HCEC 1CT (cell line): ENCODE results near the gene TNNC2.
"Not testable (repeated sequence)": the region's sequence is repeated elsewhere in the genome, so short reads cannot be mapped to it uniquely, and the experiment has no call there.

ENCODE experiments used
- DNase-seq: peaks from one replicate; pipeline ENCODE4 v3.0.0-alpha.2; 2017

The TNNC2 gene

DNA sequence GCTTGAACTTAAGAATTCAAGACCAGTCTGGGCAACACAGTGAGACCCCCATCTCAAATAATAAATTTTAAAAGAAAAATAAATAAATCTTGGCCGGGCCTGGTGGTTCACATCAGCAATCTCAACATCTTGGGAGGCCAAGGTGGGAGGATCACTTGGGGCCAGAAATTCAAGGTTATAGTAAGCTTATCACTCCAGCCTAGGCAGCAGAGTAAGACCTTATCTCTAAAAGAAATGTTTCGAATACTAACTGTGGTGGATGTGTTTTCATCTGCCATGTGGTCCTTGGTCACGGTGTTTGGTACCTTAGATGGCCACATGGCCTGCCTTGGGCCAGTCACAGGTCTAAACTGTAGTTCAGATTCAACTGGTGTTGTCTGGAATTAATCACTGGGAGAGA lies 8.9 kb downstream of the TNNC2 start:
- DNase-seq: no peak

DNA sequence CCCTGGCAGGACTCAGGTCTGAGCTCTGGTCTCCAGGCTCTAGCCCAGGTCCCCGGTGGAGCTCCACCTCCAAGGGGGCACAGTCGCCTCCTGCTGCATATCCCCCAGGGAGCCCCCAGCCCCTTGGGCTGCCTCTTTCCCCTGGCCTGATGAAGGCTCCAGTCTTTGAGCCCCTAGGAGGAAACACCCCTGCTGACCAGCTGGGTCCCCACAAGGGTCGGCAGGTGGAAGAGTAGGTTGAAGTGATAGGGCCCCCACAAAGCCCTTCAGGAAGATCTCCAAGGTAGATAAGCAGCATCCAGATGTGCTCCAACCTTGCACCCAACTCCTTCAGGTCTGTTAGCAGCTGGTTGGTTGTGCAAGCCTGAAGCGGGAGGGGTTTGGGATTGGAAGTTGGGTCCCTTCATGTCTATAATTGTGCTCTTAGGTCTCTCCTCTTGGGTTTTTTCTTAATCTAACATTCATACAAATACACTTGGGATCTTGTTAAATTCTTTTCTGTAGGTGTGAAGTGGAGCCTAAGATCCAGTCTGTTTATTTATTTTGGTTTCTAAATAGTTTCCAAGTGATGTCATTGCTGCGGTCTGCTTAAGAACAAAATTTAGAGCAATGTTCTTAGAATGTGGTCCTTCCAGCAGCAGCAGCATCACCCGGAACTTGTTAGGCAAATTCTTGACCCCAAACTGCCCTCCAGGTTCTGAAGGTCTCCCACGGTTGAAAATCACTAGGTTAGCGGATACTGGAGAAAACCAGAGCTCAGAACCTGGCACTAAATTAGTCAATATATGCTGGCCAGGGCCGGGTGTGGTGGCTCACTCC lies 9.5 kb downstream of the TNNC2 start:
- peak; percentile 87 for DNase-seq

DNA sequence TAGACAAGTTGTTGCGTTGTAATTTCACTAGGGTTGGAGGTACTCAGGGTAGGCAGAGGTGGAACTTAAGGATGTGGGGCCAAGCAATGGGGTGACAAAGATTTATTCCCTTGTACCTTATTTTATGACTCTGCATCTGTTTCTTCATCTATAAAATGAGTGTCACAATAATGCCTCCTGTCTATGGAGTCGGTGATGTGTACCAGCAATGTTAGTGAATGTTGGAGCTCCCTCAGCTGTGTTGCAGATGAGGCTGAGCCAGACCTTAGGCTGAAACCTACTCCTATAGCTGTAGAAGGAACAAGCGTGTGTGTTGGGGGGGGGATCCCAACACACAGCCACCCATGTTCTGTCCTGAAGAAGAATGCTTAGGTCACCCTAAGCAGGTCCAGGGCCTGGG lies 10.2 kb downstream of the TNNC2 start:
- no peak for DNase-seq

DNA sequence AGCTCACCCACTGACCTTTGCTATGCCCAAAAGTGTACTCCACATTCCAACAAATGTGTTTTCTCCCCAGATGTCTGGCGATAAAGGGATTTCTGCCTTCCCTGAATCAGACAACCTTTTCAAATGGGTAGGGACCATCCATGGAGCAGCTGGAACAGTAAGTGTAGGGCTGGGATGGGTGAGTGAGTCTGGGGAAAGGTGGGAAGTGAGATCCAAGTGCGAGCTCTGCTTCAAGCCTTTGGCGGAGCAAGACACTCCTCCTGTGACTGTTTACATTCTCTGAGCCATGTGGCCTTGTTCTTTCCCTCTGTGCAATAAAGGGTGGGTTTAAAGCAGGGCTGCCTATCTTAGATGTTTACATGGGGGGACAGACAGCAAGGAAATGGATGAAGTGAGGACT lies 12.8 kb downstream of the TNNC2 start:
- DNase-seq: no peak

DNA sequence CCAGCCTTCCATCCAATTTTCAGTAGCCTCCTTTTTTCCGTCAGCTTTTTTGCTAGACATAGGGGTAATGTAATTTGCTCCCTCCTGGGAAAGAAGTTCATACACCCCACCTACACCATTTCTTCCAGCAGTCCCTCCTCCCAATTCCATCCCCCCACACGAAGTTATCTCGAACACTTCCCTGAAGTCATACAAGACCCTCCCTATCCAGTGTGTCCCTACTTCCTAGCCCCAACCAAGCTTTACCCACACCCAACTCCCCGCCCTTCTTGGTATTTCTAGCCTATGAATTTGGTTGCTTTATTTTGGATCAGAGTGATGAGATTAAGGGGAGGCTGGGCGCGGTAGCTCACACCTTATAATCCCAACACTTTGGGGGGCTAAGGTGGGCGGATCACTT lies 13.6 kb downstream of the TNNC2 start:
- DNase-seq: no peak

DNA sequence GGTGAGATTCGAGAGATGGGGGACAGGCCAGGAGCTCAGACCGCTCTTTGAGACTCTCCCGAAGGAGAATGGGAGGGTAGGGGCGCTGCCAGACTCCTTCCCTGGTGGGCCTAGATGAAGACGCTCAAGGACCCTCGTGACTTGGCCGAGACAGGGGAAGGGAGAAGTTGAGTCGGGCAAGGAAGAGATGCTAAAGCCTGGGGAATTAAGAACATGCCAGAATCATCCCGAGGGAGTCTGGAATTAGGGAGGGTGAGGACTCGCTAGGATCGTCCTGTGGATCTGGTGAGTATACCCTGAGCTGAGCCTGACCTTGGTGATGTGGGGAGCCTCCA lies 14.1 kb downstream of the TNNC2 start:
- no peak for DNase-seq

DNA sequence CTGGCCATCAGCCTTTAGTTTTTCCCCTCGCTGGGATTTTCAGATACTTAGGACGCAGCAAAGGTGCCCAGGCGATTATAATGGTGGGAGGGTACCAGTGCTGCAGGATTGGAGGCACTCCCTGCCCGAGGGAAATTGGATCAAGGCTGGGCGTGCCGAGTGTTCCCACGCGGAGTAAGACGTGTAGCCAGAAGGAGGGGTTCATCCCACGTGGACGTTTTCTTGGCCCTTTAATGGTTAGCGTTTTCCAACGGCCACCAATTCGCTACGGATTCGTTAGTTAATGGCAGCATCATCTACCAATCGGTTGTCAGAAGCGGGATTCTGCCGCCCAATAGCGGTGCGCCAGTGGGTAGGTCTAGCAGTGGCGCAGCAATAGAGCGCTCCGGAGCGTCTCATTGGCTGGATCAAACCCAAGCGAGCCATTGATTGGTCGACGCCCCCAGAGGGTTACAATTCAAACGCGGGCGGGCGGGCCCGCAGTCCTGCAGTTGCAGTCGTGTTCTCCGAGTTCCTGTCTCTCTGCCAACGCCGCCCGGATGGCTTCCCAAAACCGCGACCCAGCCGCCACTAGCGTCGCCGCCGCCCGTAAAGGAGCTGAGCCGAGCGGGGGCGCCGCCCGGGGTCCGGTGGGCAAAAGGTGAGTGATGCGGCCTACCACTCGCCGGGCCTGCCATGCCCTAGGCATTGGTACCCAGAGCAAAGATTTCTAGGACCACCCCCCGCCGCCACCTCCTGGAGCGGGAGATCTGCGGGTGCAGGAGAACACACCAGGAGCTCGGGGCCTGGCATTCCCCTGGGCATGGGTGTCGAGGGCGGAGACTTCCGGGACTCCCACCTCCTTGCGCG lies 14.7 kb downstream of the TNNC2 start, which contains the start of gene UBE2C:
UBE2C (plus strand) TSS at position 488 of the 849 bp plus-strand sequence; CDS start at position 540, 52 bp downstream.
- peak; percentile 100 for DNase-seq

DNA sequence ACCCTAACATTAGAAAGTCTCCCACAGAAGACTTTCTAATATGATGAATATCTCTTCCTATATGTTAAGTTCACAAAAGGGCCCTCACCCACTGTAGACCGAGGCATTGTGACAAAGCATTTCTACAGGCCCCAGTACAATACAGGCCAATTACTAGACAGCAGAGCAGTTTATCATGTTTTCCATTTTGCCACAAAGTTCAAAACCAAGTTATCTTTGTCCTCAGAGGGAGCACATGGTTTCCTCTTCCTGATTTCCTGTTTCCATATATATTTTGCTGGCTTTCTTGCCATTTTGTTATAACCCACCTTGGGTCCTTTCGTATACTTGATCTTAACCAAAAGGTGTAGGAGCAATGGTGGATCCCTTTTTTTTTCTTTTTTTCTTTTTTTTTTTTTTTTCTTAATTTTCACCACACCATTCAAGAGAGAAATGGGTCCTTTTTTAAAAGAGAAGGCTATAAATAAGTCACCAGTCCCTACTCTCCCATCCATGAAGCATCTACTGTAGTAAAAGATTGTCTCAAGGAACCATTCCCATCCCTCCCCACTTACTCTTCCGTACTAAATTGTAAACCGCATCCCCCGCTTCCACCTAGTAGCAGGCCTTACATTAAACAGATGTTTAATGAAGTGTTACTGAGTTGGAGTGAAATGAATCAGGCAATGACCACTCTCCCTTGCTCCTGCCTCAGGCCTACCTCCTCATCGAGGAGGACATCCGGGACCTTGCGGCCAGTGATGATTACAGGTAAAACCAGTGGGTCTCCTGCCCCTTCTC lies 16.7 kb downstream of the TNNC2 start:
- DNase-seq: no peak

DNA sequence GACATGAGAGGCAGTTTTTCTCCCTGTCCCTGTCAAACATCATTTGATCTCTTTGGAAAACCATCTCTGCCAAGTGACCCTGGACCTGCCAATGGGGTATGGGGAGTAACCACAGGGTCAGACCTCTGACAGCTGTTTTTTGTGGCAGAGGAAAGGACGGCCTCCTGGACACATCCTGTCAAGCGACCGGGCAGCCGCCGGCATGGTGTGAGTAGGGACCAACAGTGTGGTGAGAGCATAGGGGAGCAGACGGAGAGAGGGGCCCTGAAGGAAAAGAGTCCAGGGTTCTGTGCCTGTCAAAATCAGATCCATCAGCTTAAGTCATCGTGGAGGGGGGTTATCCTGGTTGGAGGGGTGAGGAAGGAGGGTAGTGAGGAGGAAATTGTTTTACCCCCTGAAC lies 25.3 kb downstream of the TNNC2 start:
- no peak for DNase-seq

DNA sequence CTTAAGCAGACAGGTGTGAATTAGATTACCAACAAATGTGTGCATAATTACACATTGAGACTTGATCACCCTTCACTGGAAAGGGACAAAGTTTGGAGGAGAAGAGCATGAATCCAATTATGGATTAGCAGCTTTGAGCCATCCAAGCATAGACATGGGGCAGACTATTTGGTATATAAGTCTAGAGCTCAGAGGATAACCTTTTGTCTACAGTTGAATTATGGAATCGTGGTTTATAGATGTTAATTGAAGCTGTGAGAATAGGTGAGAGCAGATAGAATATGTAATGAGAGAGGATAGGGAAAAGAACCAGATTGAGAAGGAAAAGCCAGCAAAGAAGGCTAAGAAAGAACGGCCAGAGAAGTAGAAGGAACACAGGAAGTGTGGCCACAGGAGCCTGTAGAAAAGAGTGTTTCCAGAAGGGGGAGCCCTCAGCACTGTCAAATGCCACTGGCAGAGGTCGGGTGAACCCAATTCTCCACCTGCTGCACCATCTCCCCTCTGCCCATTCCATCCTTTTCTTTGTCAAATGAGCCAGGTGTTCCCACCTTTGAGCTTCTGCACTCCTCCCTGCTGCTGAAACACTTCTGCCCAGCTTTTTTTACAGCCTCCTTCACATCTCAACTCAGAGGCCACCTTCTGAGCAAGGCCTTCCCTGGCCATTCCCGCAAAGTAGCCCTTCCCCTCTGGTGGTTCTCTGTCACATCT lies 28.0 kb downstream of the TNNC2 start:
- DNase-seq: peak; percentile 43

DNA sequence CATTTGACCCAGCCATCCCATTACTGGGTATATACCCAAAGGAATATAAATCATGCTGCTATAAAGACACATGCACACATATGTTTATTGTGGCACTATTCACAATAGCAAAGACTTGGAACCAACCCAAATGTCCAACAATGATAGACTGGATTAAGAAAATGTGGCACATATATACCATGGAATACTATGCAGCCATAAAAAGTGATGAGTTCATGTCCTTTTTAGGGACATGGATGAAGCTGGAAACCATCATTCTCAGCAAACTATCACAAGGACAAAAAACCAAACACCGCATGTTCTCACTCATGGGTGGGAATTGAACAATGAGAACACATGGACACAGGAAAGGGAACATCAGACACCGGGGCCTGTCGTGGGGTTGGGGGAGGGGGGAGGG lies 29.2 kb downstream of the TNNC2 start:
- not testable (repeated sequence) for DNase-seq

DNA sequence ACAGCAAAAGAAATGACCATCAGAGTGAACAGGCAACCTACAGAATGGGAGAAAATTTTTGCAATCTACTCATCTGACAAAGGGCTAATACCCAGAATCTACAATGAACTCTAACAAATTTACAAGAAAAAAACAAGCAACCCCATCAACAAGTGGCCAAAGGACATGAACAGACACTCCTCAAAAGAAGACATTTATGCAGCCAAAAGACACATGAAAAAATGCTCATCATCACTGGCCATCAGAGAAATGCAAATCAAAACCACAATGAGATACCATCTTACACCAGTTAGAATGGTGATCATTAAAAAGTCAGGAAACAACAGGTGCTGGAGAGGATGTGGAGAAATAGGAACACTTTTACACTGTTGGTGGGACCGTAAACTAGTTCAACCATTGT lies 29.6 kb downstream of the TNNC2 start:
- not testable (repeated sequence) for DNase-seq

DNA sequence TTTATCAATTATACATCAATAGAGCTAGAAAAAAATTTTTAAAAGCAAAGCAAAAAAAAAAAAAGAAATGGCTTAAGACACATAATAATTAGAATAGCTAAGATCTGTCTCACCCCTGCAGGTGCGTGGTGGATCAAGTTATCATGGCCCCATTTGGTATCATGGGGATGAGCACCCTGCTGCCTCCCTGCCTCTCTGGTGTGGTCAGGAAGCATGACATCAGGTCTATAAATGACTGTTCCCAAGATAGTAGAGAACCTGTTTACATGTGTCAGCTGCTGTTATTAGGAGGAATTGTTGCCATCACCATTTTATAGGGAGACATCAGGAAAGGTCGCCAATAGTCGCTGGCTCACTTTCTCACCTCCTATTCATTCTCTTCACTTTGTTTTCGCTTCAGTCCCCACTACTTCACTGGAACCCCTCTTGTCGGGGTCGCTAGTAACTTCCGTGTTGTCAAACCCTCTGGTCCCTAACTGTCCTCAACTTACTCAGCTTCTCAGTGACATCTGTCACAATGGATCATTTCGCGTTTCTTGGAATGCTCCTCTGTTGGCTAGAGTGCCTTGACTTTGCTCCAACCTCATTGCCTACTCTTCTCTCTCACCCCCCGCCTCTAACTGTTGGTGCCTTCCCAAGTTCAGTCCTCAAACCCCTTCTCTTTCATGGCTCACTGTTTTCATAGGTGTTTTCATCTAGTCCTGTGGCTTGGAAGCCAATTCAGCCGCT lies 30.6 kb downstream of the TNNC2 start:
- no peak for DNase-seq

DNA sequence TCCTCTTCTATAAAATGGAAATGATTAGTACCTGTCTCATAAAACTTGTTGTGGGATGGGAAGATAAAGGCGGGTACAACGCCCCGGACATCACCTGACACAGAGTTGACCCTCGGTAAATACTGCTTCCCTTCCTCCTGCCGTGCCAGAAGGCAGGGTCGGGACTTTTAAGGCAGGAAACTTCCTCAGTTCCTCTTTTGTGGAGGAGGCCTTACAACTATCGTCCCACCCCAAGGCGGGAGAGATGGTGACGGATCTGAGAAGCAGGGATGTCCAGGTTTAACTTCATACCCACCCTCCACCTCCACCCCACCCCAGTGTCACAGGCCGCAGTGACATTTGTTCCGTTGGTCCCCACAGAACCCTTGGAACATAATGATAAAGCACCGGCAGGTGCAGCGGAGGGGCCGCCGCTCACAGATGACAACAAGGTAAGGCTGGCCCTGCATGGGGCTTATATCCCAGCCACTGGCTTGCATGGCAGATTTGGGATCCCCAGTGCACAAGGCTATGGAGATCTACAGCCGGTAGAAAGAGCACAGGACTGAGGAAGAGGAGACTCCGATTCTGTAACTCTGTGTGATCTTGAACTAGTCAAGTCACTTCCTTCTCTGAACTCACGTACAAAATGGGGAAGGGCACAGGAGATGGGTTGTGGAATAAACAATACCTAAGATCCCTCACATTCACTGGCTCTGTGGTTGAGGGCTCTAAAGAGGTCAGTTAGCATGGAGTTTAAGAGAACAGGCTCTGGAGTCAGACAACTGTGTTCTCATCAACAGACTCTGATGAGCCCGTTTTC lies 34.6 kb downstream of the TNNC2 start:
- no peak for DNase-seq

DNA sequence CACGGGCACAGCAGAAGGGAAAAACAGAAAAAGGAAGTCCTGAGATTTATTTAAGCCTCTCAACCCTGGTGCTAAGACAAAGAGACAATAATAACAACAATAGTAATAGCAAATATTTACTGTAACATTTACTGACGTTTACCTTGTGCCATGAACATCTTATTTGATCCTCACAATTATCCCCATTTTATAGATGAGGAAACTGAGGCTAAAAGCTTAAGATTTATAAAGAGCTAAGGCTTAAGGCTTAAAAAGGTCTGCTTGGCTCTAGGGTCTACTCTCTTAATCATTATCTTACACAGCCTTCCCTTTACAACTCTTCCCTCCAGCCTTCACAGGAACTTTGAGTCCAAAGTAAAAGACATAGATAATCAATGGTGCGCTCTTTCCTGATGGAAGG lies 38.8 kb downstream of the TNNC2 start:
- DNase-seq: no peak

DNA sequence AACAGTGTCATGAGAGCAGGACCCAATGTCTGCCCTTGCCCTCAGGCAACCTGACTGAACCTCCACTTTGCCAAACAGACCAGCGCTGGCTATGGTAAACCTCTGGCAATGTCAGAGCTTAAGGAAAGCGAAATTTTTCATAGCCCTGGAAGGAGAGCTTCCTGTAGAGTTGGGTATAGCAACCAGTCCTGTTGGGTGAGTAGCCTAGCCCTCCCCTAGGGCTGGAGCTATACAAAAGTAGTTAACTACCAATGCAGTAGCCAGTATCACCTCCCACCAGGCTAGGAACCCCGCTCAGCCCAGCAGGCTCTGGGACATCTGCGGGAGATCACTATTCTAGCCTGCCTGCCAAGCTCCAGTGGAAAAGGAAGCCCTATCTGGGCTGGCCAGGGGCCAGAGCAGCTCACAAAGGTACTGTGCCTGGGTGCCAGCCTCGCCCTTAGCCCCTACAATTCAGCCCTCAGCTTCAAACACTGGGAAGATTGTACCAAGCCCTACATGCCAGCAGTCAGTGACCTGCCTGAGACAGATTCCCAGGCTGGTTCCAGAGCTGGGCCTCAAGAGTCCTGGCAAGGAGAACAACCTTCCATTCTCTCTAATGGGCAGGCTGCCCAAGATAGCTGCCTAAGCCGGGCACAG lies 43.3 kb downstream of the TNNC2 start:
- DNase-seq: no peak

DNA sequence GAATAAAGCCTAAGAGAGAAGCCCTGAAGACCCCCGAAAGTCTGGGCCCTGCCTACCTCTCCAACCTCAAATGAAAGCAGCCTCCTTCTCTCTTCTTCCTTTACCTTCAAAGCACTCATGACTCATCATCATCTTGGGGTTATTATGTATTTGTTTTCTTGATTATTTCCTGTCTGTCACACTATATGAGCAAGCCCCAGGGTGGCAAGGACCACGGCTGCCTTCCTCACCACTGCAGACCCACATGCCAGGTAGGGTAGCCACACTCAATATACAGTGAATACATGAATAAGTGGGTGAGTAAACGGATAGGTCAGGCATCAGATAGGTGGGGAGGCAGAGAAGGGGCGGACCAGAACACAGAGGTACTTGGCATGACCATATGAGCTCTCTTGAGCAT lies 44.2 kb downstream of the TNNC2 start:
- DNase-seq: peak; percentile 48

DNA sequence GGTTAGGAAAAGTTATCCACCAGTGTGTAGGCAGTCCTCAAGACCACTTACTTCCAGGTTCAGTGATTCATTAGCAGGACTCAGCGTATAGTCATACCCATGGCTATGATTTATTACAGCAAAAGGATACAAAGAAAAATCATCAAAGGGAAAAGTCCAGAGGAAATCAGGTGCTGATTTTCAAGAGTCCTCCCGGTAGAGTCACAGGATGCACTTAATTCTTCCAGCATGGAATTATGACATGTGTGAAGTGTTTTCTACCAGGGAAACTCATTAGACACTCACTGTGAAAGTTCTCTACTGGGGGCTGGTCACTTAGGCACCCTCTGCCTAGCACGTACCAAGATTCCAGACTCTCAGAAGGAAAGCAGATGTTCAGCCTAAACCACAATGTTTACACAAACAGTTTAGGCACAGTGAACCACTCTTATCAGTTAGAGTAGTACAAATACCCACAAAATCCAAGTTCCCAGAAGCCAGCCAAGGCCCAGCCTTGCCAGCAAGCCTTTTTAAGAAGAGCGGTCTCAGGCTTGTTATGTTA lies 45.7 kb downstream of the TNNC2 start:
- DNase-seq: peak; percentile 98

DNA sequence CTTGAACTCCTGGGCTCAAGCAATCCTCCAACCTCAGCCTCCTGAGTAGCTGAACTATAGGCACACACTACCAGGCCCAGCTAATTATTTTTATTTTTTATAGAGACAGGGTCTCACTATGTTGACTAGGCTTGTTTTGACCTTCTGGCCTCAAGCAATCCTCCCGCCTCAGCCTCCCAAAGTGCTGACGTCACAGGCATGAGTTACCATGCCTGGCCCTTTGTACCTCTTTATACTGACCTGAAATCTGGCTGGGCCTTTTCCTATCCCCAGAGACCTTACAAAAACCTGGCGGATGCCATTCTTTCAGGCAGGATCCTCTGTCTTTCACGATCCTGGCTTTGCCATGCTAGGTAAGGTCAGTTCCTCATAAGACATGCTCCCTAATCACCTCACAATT lies 47.0 kb downstream of the TNNC2 start:
- peak; percentile 36 for DNase-seq
